Naive B cell (primary cell): ENCODE measurements around the gene STEAP3. TPM values are rescaled to one million over a fixed set of nuclear protein-coding genes. Genes with fewer than 3 reads are reported as not detected.

Experiments
- ATAC-seq, 2 donors: fragments of 150-1000 bp; cut with Tn5 transposase; 2 replicates each; pipeline ENCODE4 v1.10.0; 2021; ENCODE audit warnings: low read depth in 2 of 2, mild to moderate bottlenecking in 2 of 2, moderate library complexity in 2 of 2
- DNase-seq: peaks from one replicate; pipeline ENCODE4 v3.0.0; 2022
- H3K27ac Mint-ChIP-seq, 6 donors: one replicate each; pipeline ENCODE4 v1.8.0; 2020 to 2022; ENCODE audit warnings: mild to moderate bottlenecking in 6 of 6, mixed read lengths in 6 of 6, moderate library complexity in 5 of 6, inconsistent platforms in 2 of 6
- H3K27me3 Mint-ChIP-seq, 3 donors: one replicate each; pipeline ENCODE4 v1.8.0; 2021 to 2022; ENCODE audit warnings: mixed read lengths in 3 of 3, mild to moderate bottlenecking in 1 of 3
- H3K36me3 Mint-ChIP-seq, 2 donors: one replicate each; pipeline ENCODE4 v1.8.0; 2020 to 2022; ENCODE audit warnings: mixed read lengths in 2 of 2, inconsistent platforms in 1 of 2, mild to moderate bottlenecking in 1 of 2
- H3K4me1 Mint-ChIP-seq, 3 donors: one replicate each; pipeline ENCODE4 v1.8.0; 2020 to 2022; ENCODE audit warnings: mixed read lengths in 3 of 3, inconsistent platforms in 1 of 3, mild to moderate bottlenecking in 1 of 3, moderate library complexity in 1 of 3
- H3K4me3 Mint-ChIP-seq, 8 donors: one replicate each; pipeline ENCODE4 v1.8.0; 2020 to 2022; ENCODE audit warnings: mild to moderate bottlenecking in 8 of 8, mixed read lengths in 8 of 8, moderate library complexity in 8 of 8, inconsistent platforms in 2 of 8
- H3K9me3 Mint-ChIP-seq, 7 donors: one replicate each; pipeline ENCODE4 v1.8.0; 2020 to 2022; ENCODE audit warnings: mixed read lengths in 7 of 7, mild to moderate bottlenecking in 5 of 7, inconsistent platforms in 2 of 7, moderate library complexity in 1 of 7
- polyA plus RNA-seq, 6 donors: library from polyadenylated mRNA; unstranded; fragments of 300-500 nt; fragmentation: Illumina TruSeq; gene quantifications; one replicate each; pipeline ENCODE4 v1.2.3, GENCODE V29; 2021; ENCODE audit warnings: low read depth in 6 of 6

Gene STEAP3
- polyA plus RNA-seq: 1 to 10 TPM in 1 of 6 donors, under 1 TPM in 2, not detected in 3; 0.49 to 1.2 (median 0.77) TPM

- H3K27ac Mint-ChIP-seq: peak within 1 kb of the TSS in 1 of 6 donors; percentile 26
Observed at GRCh38 chr2:119223521-119224390, at the start of gene STEAP3. Gene STEAP3 (plus strand): TSS chr2:119223834. CDS start chr2:119231013, 7,179 bp downstream.

GRCh38 chr2:119174216-119174992 lies 49.2 kb upstream of the STEAP3 start:
- ATAC-seq (peak in 1 of 2 donors; percentile 44), DNase-seq (peak; percentile 21)
- H3K4me1 Mint-ChIP-seq: no peaks in the 10 kb centered on the region
- peaks cover 0 to 7% (median 2%) of the 10 kb centered on the region in 3 donors for H3K27me3 Mint-ChIP-seq
- no peaks in the 10 kb centered on the region for H3K36me3 Mint-ChIP-seq
- no peak overlapping the region for H3K4me3 Mint-ChIP-seq
- no peak overlapping the region for H3K27ac Mint-ChIP-seq
- H3K9me3 Mint-ChIP-seq: no peaks in the 10 kb centered on the region

More at GRCh38 chr2:119223521-119224390, at the start of gene STEAP3:
- Mint-ChIP-seq H3K36me3 (no peaks in the 10 kb centered on the region), H3K4me3 (peak within 1 kb of the TSS; percentile 72 to 90 (median 80)), H3K27me3 (peaks cover 0 to 57% (median 19%) of the 10 kb centered on the region in 3 donors), H3K4me1 (peaks cover 0 to 5% (median 0%) of the 10 kb centered on the region in 3 donors), H3K9me3 (no peaks in the 10 kb centered on the region)
- DNase-seq (peak; percentile 42), ATAC-seq (peak; percentile 78 to 85)

- Mint-ChIP-seq H3K4me1 (no peaks in the 10 kb centered on the region), H3K27ac (no peak overlapping the region), H3K27me3 (peaks cover 0 to 6% (median 0%) of the 10 kb centered on the region in 3 donors), H3K36me3 (no peaks in the 10 kb centered on the region), H3K9me3 (no peaks in the 10 kb centered on the region), H3K4me3 (no peak overlapping the region)
- DNase-seq (no peak), ATAC-seq (no peak)
Observed at GRCh38 chr2:119174993-119175347, 48.7 kb upstream of the STEAP3 start.

GRCh38 chr2:119175517-119175916 lies 48.1 kb upstream of the STEAP3 start:
- Mint-ChIP-seq H3K4me3 (no peak overlapping the region), H3K9me3 (no peaks in the 10 kb centered on the region), H3K27ac (no peak overlapping the region), H3K4me1 (no peaks in the 10 kb centered on the region), H3K27me3 (peaks cover 0 to 2% (median 0%) of the 10 kb centered on the region in 3 donors), H3K36me3 (no peaks in the 10 kb centered on the region)
- DNase-seq (no peak), ATAC-seq (no peak)

- DNase-seq: no peak
- Mint-ChIP-seq H3K4me3 (no peak overlapping the region), H3K9me3 (no peaks in the 10 kb centered on the region), H3K27me3 (no peaks in the 10 kb centered on the region), H3K4me1 (no peaks in the 10 kb centered on the region), H3K27ac (no peak overlapping the region), H3K36me3 (no peaks in the 10 kb centered on the region)
- ATAC-seq: no peak
Observed at GRCh38 chr2:119177171-119177837, 46.3 kb upstream of the STEAP3 start.

- H3K36me3 Mint-ChIP-seq: no peaks in the 10 kb centered on the region
- H3K9me3 Mint-ChIP-seq: no peaks in the 10 kb centered on the region
- no peak overlapping the region for H3K27ac Mint-ChIP-seq
- H3K4me3 Mint-ChIP-seq: peak overlapping the region in 1 of 8 donors; percentile 57
- ATAC-seq (no peak), DNase-seq (no peak)
- no peaks in the 10 kb centered on the region for H3K4me1 Mint-ChIP-seq
- H3K27me3 Mint-ChIP-seq: no peaks in the 10 kb centered on the region
Observed at GRCh38 chr2:119177838-119178190, 45.8 kb upstream of the STEAP3 start.

- no peaks in the 10 kb centered on the region for H3K9me3 Mint-ChIP-seq
- no peaks in the 10 kb centered on the region for H3K36me3 Mint-ChIP-seq
- DNase-seq: no peak
- no peak for ATAC-seq
- H3K4me3 Mint-ChIP-seq: no peak overlapping the region
- no peaks in the 10 kb centered on the region for H3K4me1 Mint-ChIP-seq
- no peaks in the 10 kb centered on the region for H3K27me3 Mint-ChIP-seq
- H3K27ac Mint-ChIP-seq: no peak overlapping the region
Observed at GRCh38 chr2:119178776-119179175, 44.9 kb upstream of the STEAP3 start.

GRCh38 chr2:119179202-119179601 lies 44.4 kb upstream of the STEAP3 start:
- no peak overlapping the region for H3K4me3 Mint-ChIP-seq
- H3K27ac Mint-ChIP-seq: no peak overlapping the region
- H3K9me3 Mint-ChIP-seq: no peaks in the 10 kb centered on the region
- H3K27me3 Mint-ChIP-seq: peaks cover 0 to 3% (median 0%) of the 10 kb centered on the region in 3 donors
- DNase-seq: no peak
- no peaks in the 10 kb centered on the region for H3K36me3 Mint-ChIP-seq
- no peak for ATAC-seq
- H3K4me1 Mint-ChIP-seq: no peaks in the 10 kb centered on the region

- H3K27me3 Mint-ChIP-seq: peaks cover 0 to 7% (median 0%) of the 10 kb centered on the region in 3 donors
- DNase-seq: no peak
- no peaks in the 10 kb centered on the region for H3K4me1 Mint-ChIP-seq
- no peaks in the 10 kb centered on the region for H3K36me3 Mint-ChIP-seq
- no peak for ATAC-seq
- H3K4me3 Mint-ChIP-seq: no peak overlapping the region
- H3K27ac Mint-ChIP-seq: peak overlapping the region in 1 of 6 donors; percentile 78
- no peaks in the 10 kb centered on the region for H3K9me3 Mint-ChIP-seq
Observed at GRCh38 chr2:119179991-119180390, 43.6 kb upstream of the STEAP3 start.

GRCh38 chr2:119180892-119181291 lies 42.7 kb upstream of the STEAP3 start:
- Mint-ChIP-seq H3K4me1 (no peaks in the 10 kb centered on the region), H3K27ac (no peak overlapping the region), H3K36me3 (no peaks in the 10 kb centered on the region), H3K9me3 (no peaks in the 10 kb centered on the region), H3K4me3 (peak overlapping the region in 1 of 8 donors; percentile 23), H3K27me3 (peaks cover 0 to 7% (median 1%) of the 10 kb centered on the region in 3 donors)
- ATAC-seq (no peak), DNase-seq (no peak)

- H3K4me1 Mint-ChIP-seq: no peaks in the 10 kb centered on the region
- no peak overlapping the region for H3K4me3 Mint-ChIP-seq
- H3K9me3 Mint-ChIP-seq: no peaks in the 10 kb centered on the region
- H3K27ac Mint-ChIP-seq: no peak overlapping the region
- DNase-seq (no peak), ATAC-seq (no peak)
- H3K27me3 Mint-ChIP-seq: peaks cover 0 to 10% (median 6%) of the 10 kb centered on the region in 3 donors
- H3K36me3 Mint-ChIP-seq: no peaks in the 10 kb centered on the region
Observed at GRCh38 chr2:119181391-119181790, 42.2 kb upstream of the STEAP3 start.

- Mint-ChIP-seq H3K36me3 (no peaks in the 10 kb centered on the region), H3K4me1 (no peaks in the 10 kb centered on the region), H3K27ac (no peak overlapping the region), H3K27me3 (peaks cover 0 to 12% (median 9%) of the 10 kb centered on the region in 3 donors), H3K4me3 (no peak overlapping the region), H3K9me3 (no peaks in the 10 kb centered on the region)
- ATAC-seq: no peak
- no peak for DNase-seq
Observed at GRCh38 chr2:119181791-119182445, 41.7 kb upstream of the STEAP3 start.

- no peak overlapping the region for H3K4me3 Mint-ChIP-seq
- H3K36me3 Mint-ChIP-seq: no peaks in the 10 kb centered on the region
- no peak overlapping the region for H3K27ac Mint-ChIP-seq
- peaks cover 0 to 16% (median 9%) of the 10 kb centered on the region in 3 donors for H3K27me3 Mint-ChIP-seq
- no peak for ATAC-seq
- no peak for DNase-seq
- no peaks in the 10 kb centered on the region for H3K9me3 Mint-ChIP-seq
- no peaks in the 10 kb centered on the region for H3K4me1 Mint-ChIP-seq
Observed at GRCh38 chr2:119184512-119184911, 39.1 kb upstream of the STEAP3 start.
